Right renal cortex interstitium (tissue), 3 donors: Measurements from ENCODE around the gene FMN1. TPM values are rescaled to one million over a fixed set of nuclear protein-coding genes. Genes with fewer than 3 reads are reported as not detected.

Experiments used
- DNase-seq, 3 donors: peaks; one replicate each; pipeline ENCODE4 v3.0.0-alpha.2; 2013; ENCODE audit warnings: low read depth in 3 of 3, low spot score in 2 of 3
- polyA plus RNA-seq, 3 donors: library from polyadenylated mRNA; unstranded; fragments of 120-200 nt; gene quantifications; one replicate each; pipeline ENCODE4 v1.2.1, GENCODE V29; 2013; ENCODE audit not compliant: insufficient read length in 3 of 3

FMN1 gene
- polyA plus RNA-seq, 3 donors: 14.2 to 18.6 (median 16.4) TPM

- no peak for DNase-seq
Observed at GRCh38 chr15:32942401-32942841, 252.1 kb downstream of the FMN1 start.

- DNase-seq: no peak
Observed at GRCh38 chr15:32941823-32942222, 252.7 kb downstream of the FMN1 start.

DNA sequence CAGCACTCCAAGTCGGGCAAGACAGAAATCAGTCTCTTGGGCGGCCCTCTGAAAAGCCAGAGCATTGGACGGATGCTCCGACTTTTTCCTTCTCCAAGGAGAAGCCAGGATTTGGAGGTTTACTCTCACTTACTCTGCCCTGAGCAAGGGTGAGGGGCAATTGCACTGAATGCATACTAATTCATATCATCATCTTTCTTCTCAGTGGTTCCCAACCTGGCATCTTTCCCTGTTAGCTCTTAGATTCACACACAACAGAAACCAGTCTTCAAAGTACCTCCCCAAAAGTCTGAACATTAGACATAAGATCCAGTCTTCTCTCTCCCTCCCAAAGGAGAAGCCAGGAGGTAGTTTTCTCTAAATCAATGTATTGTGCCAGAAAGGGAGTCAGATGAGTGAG is 257.5 kb downstream of the FMN1 start:
- DNase-seq: no peak

DNA sequence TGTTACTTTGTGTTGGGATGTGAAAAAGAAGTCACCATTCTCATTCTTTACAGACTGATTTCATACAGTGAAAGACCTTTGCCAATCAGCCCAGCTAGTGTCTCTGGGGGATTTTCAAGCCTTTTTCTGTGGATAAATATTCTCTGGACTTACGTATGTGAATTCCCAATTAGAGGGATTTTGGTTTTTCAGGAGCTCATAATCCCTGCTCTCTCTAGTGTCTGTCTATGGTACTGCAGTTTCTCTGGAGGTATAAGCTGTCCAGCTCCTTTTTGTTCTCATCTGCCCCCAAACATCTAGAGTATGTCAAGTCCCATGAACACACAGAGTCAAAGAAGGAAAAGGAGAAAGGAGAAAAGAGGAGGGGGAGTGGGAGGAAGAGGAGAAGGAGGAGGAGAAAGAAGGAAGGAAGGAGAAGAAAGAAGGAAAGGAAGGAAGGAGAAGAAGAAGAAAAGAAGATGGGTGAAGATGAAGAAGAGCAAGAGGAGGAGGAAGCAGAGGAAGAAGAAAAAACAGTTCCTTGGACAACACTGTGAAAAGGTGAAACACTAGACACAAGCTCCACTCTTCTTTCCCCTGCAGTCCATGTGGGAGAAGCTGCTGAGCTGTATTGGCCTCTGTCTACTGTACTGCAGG is 258.1 kb downstream of the FMN1 start:
- no peak for DNase-seq

DNA sequence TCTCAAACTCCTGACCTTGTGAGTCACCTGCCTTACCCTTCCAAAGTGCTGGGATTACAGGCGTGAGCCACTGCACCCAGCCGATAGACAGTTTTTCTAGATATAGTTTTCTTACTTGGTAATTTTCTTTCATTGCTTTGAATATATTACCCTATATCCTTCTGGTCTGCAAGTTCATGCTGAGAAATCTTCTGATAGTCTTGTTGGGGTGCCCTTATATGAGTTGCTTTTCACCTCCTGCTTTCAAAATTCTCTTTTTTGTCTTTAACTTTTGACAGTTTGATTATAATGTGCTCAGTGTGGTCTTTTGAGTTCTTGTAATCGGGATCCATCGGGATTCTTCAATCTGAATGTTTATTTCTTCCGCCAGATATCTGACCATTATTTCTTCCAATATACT is 259.4 kb downstream of the FMN1 start:
- DNase-seq: no peak

DNA sequence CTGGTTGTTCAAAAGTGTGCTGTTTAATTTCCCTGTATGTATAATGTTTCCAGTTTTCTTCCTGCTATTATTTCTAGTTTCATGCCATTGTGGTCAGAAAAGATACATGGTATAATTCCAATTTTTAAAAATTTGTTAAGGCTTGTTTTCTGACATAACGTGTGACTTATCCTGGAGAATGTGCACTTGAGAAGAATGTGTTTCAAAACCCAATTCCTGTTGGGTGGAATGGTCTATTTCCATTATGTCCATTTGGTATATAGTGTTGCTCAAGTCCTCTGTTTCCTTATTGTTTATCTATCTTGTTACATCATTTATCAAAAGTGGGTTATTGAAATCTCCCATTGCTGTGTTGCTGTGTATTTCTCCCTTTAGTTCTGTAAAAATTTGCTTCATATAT is 261.3 kb downstream of the FMN1 start:
- no peak for DNase-seq

DNA sequence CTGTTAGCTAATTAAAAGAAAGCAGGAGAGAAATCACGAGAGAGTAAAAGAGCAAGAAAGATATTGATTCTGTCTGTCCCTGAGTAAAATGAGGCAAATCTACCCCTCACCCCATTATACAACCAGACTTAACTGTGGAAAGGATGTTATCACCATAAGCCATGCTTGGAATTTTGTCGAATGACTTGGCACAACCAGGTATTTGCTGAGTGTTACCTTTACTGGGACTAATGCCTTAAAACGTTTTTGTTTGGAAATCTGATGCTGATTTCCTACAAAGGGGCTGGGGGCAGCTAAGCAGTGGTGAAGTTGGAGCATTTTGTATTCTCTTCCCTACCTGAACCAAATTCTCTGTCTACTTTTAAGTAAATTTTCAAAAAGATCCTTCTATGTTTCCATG is 265.6 kb downstream of the FMN1 start:
- no peak for DNase-seq

- DNase-seq: no peak
Observed at GRCh38 chr15:32927124-32927523, 267.4 kb downstream of the FMN1 start.

DNA sequence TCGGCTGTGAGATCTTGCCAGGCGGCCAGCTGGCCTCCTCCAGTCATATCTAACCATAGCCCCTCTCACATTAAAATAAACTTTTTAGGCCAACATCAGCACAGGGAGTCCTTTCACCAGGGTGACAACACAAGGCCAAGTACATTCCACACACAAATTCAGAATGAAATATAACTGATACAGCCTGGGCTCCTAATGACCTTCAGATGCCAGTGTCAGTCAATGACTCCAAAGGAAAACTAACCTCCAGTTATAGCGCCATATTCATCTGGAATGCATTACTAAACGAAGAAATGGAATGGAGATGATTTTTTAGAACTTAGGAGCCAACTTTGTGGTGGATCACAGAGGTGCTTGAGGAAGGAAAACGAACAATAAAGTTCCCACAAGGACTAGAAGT is 271.3 kb downstream of the FMN1 start:
- no peak for DNase-seq

DNA sequence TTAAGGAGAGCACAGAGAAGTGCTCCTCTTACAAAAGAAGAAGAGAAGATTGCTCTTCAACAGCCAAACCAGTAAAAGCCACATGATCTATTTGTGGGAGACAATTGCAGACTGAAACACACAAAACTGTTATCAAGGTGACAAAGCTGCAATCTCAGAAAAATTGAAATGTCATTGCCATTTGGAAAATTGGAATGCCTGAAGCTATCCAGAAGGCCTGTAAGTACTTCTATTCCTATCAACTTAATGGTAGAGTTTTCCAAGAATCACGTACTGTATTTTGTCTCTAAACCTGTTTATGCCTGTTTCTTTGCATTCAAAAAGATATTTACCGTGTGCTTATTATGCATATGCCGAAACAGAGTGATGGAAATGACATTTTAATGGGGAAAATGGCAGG is 272.0 kb downstream of the FMN1 start:
- DNase-seq: no peak

DNA sequence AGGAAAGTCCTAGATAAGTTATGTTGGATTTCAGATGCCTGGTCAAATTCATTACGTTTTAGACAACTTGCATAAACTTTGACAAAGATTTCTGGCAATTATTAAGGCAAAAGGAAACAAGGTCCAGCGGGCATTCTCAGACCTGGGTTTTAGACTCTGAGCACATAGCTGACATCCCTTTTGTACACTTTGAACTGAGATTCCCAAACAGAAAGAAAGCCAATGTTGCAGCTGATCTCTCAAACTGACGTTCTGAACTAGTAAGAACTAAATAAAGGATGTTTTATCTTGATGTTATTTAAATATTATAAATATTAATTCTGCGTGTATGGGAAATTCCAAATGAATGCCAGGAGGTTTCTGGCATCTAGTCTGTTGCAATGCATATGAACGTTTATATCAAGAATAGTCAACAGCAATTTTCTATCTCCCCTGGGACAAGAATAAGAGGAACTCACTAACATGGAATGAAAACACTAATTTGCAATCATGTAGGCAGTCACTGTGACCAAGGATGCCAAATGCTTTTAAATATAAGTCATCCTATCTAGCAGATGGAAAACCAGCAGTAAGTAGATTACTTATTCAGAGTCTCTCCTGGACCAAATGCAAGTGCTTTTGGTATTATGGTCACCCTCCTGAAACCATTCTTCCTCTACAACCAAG is 274.6 kb downstream of the FMN1 start:
- no peak for DNase-seq

DNA sequence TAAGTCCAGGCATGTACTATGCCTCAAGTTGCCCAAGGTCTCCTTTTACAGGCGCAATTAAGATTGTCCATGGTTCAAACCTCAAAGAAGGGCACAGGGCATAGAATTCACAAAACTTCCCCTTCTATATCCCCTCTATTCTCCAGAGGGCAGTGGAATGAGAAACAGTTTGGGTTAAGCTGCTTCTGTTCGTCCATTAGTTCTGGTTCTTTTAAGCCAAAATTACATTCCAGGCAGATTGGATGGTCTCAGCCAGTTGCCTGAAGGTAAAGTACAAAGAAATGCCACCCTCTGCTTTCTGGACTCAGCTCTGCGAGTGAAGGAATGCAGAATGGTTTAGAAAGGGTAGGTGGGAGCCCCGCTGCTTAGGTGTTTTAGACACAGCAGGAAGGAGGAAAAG is 276.0 kb downstream of the FMN1 start:
- no peak for DNase-seq

GRCh38 chr15:32910839-32911238 is 283.7 kb downstream of the FMN1 start:
- no peak for DNase-seq

DNA sequence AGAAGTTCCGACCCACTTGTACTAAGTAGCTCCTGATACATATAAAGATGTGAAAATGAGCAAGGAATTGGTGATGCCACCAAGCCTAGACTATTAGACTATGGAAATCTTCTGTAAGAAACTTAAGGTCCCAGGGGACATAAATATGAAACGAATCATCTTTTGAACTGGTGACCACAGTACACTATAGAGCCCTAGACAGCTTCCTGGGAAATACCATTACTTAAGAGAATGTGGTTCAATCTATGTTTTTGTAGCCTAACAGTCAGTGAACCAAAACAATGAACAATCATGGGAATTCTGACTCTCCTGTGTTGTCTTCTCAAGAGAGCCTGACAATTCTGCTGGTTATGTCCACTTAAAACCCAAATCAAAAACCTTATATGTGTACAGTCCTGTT is 285.1 kb downstream of the FMN1 start:
- no peak for DNase-seq

- DNase-seq: no peak
Observed at GRCh38 chr15:32908872-32909271, 285.6 kb downstream of the FMN1 start.

- DNase-seq: no peak
Observed at GRCh38 chr15:32908135-32908801, 286.2 kb downstream of the FMN1 start.

GRCh38 chr15:32905481-32905880 is 289.0 kb downstream of the FMN1 start:
- no peak for DNase-seq

- no peak for DNase-seq
Observed at GRCh38 chr15:32904448-32904847, 290.1 kb downstream of the FMN1 start.

- no peak for DNase-seq
Observed at GRCh38 chr15:32903591-32904290, 290.8 kb downstream of the FMN1 start.

GRCh38 chr15:32901995-32902394 is 292.5 kb downstream of the FMN1 start:
- no peak for DNase-seq

DNA sequence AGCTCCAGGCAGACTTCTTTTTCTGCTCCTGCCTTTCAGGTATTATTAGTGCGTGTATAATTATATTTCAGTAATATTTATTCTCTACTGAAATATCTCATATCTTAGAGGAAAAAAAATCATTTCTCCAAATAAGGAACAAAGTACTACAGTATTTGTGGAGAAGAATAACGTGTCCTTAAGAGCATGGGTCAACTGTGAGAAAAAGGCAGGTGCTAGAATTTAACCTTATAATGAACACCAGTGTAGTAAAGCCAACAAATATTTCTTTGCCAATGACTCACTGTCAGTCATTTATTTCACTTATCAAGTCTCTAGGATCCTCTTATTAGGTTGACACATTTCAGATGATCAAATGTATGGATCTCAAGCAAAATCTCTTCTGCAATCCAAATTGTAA is 293.3 kb downstream of the FMN1 start:
- DNase-seq: no peak
